HepG2 (cell line): Measurements from ENCODE around the gene TTLL1. TPM values are rescaled to one million over a fixed set of nuclear protein-coding genes. Genes with fewer than 3 reads are reported as not detected.

ENCODE experiments used
- CSRNP2 ChIP-seq: sonication (generic); formaldehyde crosslinking; conservative IDR thresholded peaks from 2 replicates; pipeline ENCODE4 v1.8.0; 2022; ENCODE audit warnings: low read depth, missing genetic modification reagents
- HMGXB4 ChIP-seq, 2 experiments: sonication (generic) in 1 of 2; formaldehyde crosslinking in 1 of 2; IDR thresholded peaks; 2 replicates each; pipeline versions ENCODE4 v1.4.0 to v1.6.1; 2018 to 2020; ENCODE audit warnings: missing genetic modification reagents in 2 of 2, borderline replicate concordance in 1 of 2, low read depth in 1 of 2, mild to moderate bottlenecking in 1 of 2, missing biosample characterization in 1 of 2
- HNF1B ChIP-seq: sonication (generic); formaldehyde crosslinking; IDR thresholded peaks from 2 replicates; pipeline ENCODE4 v1.5.1; 2020; ENCODE audit warnings: mild to moderate bottlenecking, moderate library complexity, missing genetic modification reagents
- IKZF5 ChIP-seq: IDR thresholded peaks from 2 replicates; pipeline ENCODE4 v1.6.1; 2018; ENCODE audit warnings: missing genetic modification reagents, mild to moderate bottlenecking, missing compliant biosample characterization
- NRL ChIP-seq: sonication (generic); formaldehyde crosslinking; IDR thresholded peaks from 2 replicates; pipeline ENCODE4 v1.5.0; 2020; ENCODE audit warnings: missing genetic modification reagents, mild to moderate bottlenecking, moderate library complexity, borderline replicate concordance
- SALL1 ChIP-seq: sonication (generic); formaldehyde crosslinking; IDR thresholded peaks from 2 replicates; pipeline ENCODE4 v1.8.0; 2022; ENCODE audit warnings: mild to moderate bottlenecking, missing genetic modification reagents
- ZBED4 ChIP-seq: sonication (generic); formaldehyde crosslinking; IDR thresholded peaks from 2 replicates; pipeline ENCODE4 v1.4.0; 2020; ENCODE audit warnings: missing genetic modification reagents, borderline replicate concordance
- ZBTB7B ChIP-seq: sonication (generic); formaldehyde crosslinking; IDR thresholded peaks from 2 replicates; pipeline ENCODE4 v1.4.0; 2020; ENCODE audit warnings: missing genetic modification reagents
- ZKSCAN1 ChIP-seq: fragments of 150-350 bp; IDR thresholded peaks from 2 replicates; pipeline ENCODE4 v1.6.1; 2014; ENCODE audit warnings: low read length
- ZNF10 ChIP-seq: sonication (generic); formaldehyde crosslinking; IDR thresholded peaks from 2 replicates; pipeline ENCODE4 v1.4.0; 2020; ENCODE audit warnings: mild to moderate bottlenecking, low read depth, missing genetic modification reagents, borderline replicate concordance
- ZNF205 ChIP-seq: IDR thresholded peaks from 2 replicates; pipeline ENCODE4 v1.6.1; 2018; ENCODE audit warnings: missing biosample characterization, missing genetic modification reagents
- ZNF460 ChIP-seq: sonication (generic); formaldehyde crosslinking; IDR thresholded peaks from 2 replicates; pipeline ENCODE4 v1.5.1; 2020; ENCODE audit warnings: missing genetic modification reagents, mild to moderate bottlenecking, borderline replicate concordance
- ZNF556 ChIP-seq: sonication (generic); formaldehyde crosslinking; IDR thresholded peaks from 2 replicates; pipeline ENCODE4 v1.4.0; 2020; ENCODE audit warnings: mild to moderate bottlenecking, missing genetic modification reagents, borderline replicate concordance
- ZNF574 ChIP-seq: sonication (generic); formaldehyde crosslinking; IDR thresholded peaks from 2 replicates; pipeline ENCODE4 v1.4.0; 2020; ENCODE audit warnings: missing genetic modification reagents
- ZNF616 ChIP-seq: sonication (generic); formaldehyde crosslinking; IDR thresholded peaks from 2 replicates; pipeline ENCODE4 v1.5.0; 2020; ENCODE audit warnings: low read depth, mild to moderate bottlenecking, missing genetic modification reagents
- ZSCAN21 ChIP-seq: sonication (generic); formaldehyde crosslinking; IDR thresholded peaks from 2 replicates; pipeline ENCODE4 v1.8.0; 2022; ENCODE audit warnings: mild to moderate bottlenecking, missing genetic modification reagents, moderate library complexity, borderline replicate concordance
- polyA plus RNA-seq, 8 experiments: library from polyadenylated mRNA; depleted of rRNA in 3 of 8; stranded (reverse) in 7 of 8; unstranded in 1 of 8; fragments of >200 nt; fragmentation: Illumina TruSeq in 4 of 8; extraction: Trizol in 4 of 8; gene quantifications; 2 replicates each; pipeline versions ENCODE4 v1.2.1 to v1.2.3, GENCODE V29; 2011 to 2016; ENCODE audit warnings: low read depth in 4 of 8, missing spikeins in 1 of 8, mixed read lengths in 1 of 8; ENCODE audit not compliant: insufficient read depth in 1 of 8
- total RNA-seq, 5 experiments: library from RNA; depleted of rRNA; stranded (reverse); fragments of >200 nt; fragmentation: Illumina TruSeq; extraction: Trizol; gene quantifications; 2 replicates each; pipeline ENCODE4 v1.2.3, GENCODE V29; 2016; ENCODE audit warnings: low read depth in 1 of 5

The TTLL1 gene
- total and polyA plus RNA-seq, 2 of the 13 experiments (the other 11 are each of a cell fraction or from before 2014, with no cell fraction given) = 1.6 to 5.3 TPM

GRCh38 chr22:43015677-43016042, 73.5 kb downstream of the TTLL1 start (continued):
- no peak for TF ChIP-seq HMGXB4 (CRISPR knock-in tag; IDR thresholded peaks at IDR 0.05; ENCODE audit: borderline replicate concordance in 1 of 2, low read depth in 1 of 2)
- TF ChIP-seq ZNF574 = no peak
- TF ChIP-seq ZSCAN21 (CRISPR knock-in tag) = no peak
- no peak for TF ChIP-seq ZBED4 (CRISPR knock-in tag)
- no peak for TF ChIP-seq SALL1 (CRISPR knock-in tag)
- TF ChIP-seq ZNF205 (CRISPR knock-in tag) = no peak
- peak; percentile 2; the same call in 1 of the 2 replicates for TF ChIP-seq ZBTB7B (CRISPR knock-in tag)
- TF ChIP-seq ZNF460 = no peak
- no peak for TF ChIP-seq CSRNP2 (CRISPR knock-in tag)
- no peak for TF ChIP-seq ZKSCAN1
- TF ChIP-seq IKZF5 (CRISPR knock-in tag) = peak; percentile 3; the same call in 1 of the 2 replicates
- TF ChIP-seq ZNF10 (CRISPR knock-in tag) = no peak
- TF ChIP-seq ZNF556 (CRISPR knock-in tag) = no peak
- TF ChIP-seq HNF1B (CRISPR knock-in tag) = no peak
- TF ChIP-seq NRL = no peak
- no peak for TF ChIP-seq ZNF616 (CRISPR knock-in tag)
